Measurements from ENCODE around the gene IL36A.

DNA sequence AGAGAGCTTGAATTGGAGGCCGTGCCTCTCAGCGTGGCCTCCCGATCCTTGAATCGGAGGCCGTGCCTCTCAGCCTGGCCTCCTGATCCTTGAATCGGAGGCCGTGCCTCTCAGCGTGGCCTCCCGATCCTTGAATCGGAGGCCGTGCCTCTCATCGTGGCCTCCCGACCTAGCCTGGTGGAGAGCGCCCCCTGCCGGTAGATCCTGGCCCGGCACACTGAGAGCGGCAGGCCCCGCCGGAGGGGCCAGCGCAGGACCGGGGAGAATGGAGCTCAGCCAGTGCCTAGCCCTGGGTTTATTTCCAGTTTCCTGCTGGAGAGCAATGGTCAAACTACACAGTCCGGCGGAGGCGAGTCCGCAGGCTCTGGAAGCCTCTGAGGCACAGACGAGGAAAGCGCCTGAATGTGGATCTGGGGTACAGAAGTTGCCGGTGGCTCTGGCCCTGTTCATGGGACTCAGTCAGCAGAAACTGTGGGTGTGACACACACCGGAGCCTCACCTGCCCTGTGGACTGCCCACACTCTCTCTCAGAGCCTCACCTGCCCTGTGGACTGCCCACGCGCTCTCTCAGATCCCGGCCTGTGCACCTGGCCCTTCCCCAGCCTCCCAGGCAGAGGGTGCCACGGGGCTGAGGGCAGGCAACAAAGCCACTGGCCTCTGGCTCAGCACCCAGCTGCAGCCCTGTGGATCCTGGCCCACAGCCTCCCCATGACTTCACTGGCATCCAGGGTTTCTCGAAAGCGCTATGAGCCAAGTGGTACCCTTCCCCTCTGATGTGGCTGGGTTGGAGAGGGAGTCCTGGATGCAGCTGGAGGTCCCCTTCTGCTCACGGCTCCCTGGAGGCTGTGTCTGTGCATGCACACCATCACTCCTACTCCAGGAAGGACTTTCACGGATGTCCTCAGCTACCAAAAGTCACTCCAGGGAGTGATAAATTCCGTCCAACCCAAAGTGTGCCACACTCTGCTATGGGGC, 45.9 kb downstream of the IL36A start:
- TF ChIP-seq, protein P1, sequence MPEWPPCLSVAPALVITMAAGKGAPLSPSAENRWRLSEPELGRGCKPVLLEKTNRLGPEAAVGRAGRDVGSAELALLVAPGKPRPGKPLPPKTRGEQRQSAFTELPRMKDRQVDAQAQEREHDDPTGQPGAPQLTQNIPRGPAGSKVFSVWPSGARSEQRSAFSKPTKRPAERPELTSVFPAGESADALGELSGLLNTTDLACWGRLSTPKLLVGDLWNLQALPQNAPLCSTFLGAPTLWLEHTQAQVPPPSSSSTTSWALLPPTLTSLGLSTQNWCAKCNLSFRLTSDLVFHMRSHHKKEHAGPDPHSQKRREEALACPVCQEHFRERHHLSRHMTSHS (tag by site-specific recombination; IDR thresholded peaks at IDR 0.05) = no peak
- TF ChIP-seq, protein P2, sequence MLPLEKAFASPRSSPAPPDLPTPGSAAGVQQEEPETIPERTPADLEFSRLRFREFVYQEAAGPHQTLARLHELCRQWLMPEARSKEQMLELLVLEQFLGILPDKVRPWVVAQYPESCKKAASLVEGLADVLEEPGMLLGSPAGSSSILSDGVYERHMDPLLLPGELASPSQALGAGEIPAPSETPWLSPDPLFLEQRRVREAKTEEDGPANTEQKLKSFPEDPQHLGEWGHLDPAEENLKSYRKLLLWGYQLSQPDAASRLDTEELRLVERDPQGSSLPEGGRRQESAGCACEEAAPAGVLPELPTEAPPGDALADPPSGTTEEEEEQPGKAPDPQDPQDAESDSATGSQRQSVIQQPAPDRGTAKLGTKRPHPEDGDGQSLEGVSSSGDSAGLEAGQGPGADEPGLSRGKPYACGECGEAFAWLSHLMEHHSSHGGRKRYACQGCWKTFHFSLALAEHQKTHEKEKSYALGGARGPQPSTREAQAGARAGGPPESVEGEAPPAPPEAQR (tag by site-specific recombination; IDR thresholded peaks at IDR 0.05) = no peak
- no peak for TF ChIP-seq ZNF114 (tag by site-specific recombination; IDR thresholded peaks at IDR 0.05)
- TF ChIP-seq, protein P3, sequence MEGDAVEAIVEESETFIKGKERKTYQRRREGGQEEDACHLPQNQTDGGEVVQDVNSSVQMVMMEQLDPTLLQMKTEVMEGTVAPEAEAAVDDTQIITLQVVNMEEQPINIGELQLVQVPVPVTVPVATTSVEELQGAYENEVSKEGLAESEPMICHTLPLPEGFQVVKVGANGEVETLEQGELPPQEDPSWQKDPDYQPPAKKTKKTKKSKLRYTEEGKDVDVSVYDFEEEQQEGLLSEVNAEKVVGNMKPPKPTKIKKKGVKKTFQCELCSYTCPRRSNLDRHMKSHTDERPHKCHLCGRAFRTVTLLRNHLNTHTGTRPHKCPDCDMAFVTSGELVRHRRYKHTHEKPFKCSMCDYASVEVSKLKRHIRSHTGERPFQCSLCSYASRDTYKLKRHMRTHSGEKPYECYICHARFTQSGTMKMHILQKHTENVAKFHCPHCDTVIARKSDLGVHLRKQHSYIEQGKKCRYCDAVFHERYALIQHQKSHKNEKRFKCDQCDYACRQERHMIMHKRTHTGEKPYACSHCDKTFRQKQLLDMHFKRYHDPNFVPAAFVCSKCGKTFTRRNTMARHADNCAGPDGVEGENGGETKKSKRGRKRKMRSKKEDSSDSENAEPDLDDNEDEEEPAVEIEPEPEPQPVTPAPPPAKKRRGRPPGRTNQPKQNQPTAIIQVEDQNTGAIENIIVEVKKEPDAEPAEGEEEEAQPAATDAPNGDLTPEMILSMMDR (tag by site-specific recombination; IDR thresholded peaks at IDR 0.05) = no peak
- TF ChIP-seq ZNF138 (tag by site-specific recombination; IDR thresholded peaks at IDR 0.05; ENCODE audit: borderline replicate concordance) = no peak
- TF ChIP-seq, protein P4, sequence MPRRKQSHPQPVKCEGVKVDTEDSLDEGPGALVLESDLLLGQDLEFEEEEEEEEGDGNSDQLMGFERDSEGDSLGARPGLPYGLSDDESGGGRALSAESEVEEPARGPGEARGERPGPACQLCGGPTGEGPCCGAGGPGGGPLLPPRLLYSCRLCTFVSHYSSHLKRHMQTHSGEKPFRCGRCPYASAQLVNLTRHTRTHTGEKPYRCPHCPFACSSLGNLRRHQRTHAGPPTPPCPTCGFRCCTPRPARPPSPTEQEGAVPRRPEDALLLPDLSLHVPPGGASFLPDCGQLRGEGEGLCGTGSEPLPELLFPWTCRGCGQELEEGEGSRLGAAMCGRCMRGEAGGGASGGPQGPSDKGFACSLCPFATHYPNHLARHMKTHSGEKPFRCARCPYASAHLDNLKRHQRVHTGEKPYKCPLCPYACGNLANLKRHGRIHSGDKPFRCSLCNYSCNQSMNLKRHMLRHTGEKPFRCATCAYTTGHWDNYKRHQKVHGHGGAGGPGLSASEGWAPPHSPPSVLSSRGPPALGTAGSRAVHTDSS (tag by site-specific recombination; IDR thresholded peaks at IDR 0.05) = no peak
- no peak for TF ChIP-seq ZNF19 (tag by site-specific recombination; IDR thresholded peaks at IDR 0.05; ENCODE audit: low read depth)
- TF ChIP-seq, protein P5, sequence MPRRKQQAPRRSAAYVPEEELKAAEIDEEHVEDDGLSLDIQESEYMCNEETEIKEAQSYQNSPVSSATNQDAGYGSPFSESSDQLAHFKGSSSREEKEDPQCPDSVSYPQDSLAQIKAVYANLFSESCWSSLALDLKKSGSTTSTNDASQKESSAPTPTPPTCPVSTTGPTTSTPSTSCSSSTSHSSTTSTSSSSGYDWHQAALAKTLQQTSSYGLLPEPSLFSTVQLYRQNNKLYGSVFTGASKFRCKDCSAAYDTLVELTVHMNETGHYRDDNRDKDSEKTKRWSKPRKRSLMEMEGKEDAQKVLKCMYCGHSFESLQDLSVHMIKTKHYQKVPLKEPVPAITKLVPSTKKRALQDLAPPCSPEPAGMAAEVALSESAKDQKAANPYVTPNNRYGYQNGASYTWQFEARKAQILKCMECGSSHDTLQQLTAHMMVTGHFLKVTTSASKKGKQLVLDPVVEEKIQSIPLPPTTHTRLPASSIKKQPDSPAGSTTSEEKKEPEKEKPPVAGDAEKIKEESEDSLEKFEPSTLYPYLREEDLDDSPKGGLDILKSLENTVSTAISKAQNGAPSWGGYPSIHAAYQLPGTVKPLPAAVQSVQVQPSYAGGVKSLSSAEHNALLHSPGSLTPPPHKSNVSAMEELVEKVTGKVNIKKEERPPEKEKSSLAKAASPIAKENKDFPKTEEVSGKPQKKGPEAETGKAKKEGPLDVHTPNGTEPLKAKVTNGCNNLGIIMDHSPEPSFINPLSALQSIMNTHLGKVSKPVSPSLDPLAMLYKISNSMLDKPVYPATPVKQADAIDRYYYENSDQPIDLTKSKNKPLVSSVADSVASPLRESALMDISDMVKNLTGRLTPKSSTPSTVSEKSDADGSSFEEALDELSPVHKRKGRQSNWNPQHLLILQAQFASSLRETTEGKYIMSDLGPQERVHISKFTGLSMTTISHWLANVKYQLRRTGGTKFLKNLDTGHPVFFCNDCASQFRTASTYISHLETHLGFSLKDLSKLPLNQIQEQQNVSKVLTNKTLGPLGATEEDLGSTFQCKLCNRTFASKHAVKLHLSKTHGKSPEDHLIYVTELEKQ (tag by site-specific recombination; IDR thresholded peaks at IDR 0.05; ENCODE audit: borderline replicate concordance) = no peak
- no peak for TF ChIP-seq ZNF274 (IDR thresholded peaks at IDR 0.05; ENCODE audit: low read length)
- TF ChIP-seq ZNF274 (tag by site-specific recombination; IDR thresholded peaks at IDR 0.05; ENCODE audit: borderline replicate concordance) = no peak
- TF ChIP-seq, protein P6, sequence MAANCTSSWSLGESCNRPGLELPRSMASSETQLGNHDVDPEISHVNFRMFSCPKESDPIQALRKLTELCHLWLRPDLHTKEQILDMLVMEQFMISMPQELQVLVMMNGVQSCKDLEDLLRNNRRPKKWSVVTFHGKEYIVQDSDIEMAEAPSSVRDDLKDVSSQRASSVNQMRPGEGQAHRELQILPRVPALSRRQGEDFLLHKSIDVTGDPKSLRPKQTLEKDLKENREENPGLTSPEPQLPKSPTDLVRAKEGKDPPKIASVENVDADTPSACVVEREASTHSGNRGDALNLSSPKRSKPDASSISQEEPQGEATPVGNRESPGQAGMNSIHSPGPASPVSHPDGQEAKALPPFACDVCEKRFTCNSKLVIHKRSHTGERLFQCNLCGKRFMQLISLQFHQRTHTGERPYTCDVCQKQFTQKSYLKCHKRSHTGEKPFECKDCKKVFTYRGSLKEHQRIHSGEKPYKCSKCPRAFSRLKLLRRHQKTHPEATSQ (tag by site-specific recombination; IDR thresholded peaks at IDR 0.05) = no peak
- no peak for TF ChIP-seq ZSCAN30 (tag by site-specific recombination; IDR thresholded peaks at IDR 0.05)
